Mononuclear cell (primary cell): ENCODE data around the gene LIPE. TPM values are rescaled to one million over a fixed set of nuclear protein-coding genes. Genes with fewer than 3 reads are reported as not detected.

Experiments used
- H3K27me3 ChIP-seq: 2 replicates; pipeline ENCODE4 v1.6.0; 2011; ENCODE audit warnings: low read length, control low read depth; ENCODE audit not compliant: insufficient read depth
- H3K4me1 ChIP-seq: 2 replicates; pipeline ENCODE4 v1.5.1; 2011; ENCODE audit warnings: mild to moderate bottlenecking, low read length, control low read depth; ENCODE audit not compliant: insufficient read depth
- H3K4me3 ChIP-seq: 2 replicates; pipeline ENCODE4 v1.5.1; 2011; ENCODE audit warnings: mild to moderate bottlenecking, low read length, moderate library complexity
- H3K9me3 ChIP-seq: 2 replicates; pipeline ENCODE4 v1.5.1; 2011; ENCODE audit warnings: low read depth, mild to moderate bottlenecking, control low read depth, low read length
- total RNA-seq: library from RNA; depleted of rRNA; stranded (reverse); fragments of >200 nt; gene quantifications from one replicate; pipeline ENCODE4 v1.2.3, GENCODE V29; 2012

The LIPE gene
- total RNA-seq, 1 donor, result 2.5 TPM

DNA sequence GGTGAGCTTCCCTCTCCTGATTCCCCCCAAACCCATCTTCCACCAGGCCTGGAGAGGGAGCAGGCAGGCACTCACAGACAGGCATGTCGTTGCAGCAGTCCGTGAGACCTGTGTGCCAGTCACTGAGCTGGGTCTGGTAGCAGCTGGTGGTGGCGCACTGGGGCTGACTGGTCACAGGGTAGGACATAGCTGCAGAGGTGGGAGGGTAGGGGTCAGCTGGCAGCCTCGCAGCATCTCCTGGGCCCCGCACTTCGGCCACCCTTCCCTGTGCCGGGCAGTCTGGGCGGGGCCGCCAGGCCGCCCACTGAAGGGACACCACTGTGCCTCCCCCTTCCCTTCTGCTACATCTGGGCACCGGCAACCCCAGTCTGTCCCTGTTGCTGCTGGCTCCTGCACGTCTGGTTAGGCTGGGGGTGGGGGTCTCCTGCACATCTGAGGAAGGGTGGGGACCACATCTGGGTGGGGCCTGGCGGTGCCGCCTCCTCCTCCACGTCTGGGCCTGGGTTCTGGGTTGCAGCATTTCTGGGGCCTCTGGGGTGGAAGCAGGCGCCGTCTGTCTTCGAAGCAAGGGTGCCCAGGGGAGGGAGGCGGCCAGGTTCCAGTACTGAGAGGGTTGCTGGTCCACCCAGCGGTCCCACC lies 38.2 kb downstream of the LIPE start:
- Histone ChIP-seq H3K4me1 (peaks cover 13% of the 10 kb centered on the region), H3K4me3 (no peak overlapping the region), H3K9me3 (no peaks in the 10 kb centered on the region), H3K27me3 (peaks cover 4% of the 10 kb centered on the region)

DNA sequence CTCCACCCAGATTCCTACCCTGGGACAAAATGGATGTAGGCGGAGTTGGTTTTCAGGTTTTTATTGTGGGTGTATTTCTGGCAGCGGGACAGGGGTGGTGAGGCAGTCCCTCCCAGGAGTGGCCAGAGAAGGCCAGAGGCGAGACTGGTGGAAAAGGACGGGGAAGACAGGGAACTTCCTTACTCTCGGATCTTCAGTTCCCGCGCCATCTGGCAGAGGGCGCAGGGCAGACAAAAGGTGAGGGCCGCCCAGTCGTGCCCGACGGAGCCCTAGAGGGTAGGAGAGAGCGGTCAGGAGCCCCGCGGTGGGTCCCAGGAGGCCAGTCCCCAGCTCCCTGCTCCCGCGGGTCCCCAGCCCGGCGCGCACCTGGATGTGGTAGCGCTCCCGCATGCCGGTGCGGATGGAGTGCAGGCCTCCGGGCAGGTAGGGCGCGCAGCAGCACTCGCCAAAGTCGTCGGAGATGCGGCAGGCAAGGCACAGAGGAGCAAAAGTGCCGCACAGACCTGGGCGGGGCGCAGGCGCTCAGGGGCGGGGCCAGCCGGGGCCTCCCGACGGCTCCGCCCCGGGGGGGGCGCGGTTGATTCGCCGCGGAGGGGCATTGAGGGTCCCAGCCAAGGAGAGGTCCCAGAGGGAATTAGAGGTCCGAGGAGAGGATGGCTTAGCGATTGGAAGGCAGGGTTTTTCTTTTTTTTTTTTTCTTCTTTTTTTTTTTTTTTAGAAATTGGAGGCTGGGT lies 40.0 kb downstream of the LIPE start:
- Histone ChIP-seq H3K27me3 (peaks cover 4% of the 10 kb centered on the region), H3K4me3 (peak overlapping the region; percentile 30), H3K9me3 (no peaks in the 10 kb centered on the region), H3K4me1 (peaks cover 13% of the 10 kb centered on the region)

GRCh38 chr19:42380155-42380554 lies 47.0 kb downstream of the LIPE start:
- Histone ChIP-seq H3K4me1 (no peaks in the 10 kb centered on the region), H3K4me3 (no peak overlapping the region), H3K9me3 (no peaks in the 10 kb centered on the region), H3K27me3 (no peaks in the 10 kb centered on the region)

DNA sequence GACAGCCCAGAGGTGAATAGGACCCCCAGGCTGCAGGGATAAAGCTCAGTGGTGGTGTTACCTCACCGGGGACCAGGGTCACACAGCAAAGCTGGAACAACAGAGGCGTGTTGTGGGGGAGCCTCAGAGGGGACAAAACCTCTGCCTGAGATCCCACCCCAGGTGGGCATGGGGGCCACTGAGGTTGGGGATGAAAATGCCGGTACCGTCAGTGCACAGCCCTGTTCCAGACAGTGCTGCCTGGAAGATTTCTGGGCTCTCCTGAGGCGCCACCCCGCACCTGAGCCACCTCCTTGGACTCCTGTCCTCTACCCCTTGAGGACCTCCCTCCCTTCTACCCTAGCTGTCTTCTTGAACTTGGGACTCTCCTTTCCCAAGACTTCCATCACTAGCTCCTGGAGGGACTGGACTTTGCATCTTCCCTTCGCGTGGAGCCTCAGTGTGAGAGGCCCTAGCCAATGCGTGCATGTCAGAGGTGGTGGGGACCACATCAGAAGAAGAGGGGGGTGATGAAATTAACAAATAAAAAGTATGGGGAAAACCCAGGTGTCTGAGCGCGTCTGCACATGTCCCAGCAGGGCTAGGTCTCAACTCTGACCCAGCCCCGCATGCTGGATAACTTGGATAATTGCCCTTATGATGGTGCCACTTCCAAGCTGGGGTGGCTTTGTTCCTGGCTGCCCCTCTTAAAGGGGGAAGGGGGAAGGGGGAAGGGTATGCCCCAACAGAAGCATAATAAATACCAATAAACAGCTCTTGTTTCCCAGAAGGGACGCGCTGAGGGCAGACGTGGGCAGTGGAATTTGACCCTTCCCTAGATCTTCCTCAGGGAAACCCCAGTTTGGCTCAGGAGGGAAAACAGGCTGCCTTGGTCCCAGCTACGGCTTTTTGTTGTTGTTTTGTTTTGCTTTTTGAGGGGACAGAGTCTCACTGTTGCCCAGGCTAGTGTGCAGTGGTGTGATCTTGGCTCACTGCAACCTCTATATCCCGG lies 48.7 kb downstream of the LIPE start:
- no peaks in the 10 kb centered on the region for H3K9me3 ChIP-seq
- H3K4me1 ChIP-seq, result no peaks in the 10 kb centered on the region
- no peaks in the 10 kb centered on the region for H3K27me3 ChIP-seq
- no peak overlapping the region for H3K4me3 ChIP-seq

- H3K9me3 ChIP-seq, result no peaks in the 10 kb centered on the region
- H3K4me1 ChIP-seq, result no peaks in the 10 kb centered on the region
- no peak overlapping the region for H3K4me3 ChIP-seq
- no peaks in the 10 kb centered on the region for H3K27me3 ChIP-seq
Measured at GRCh38 chr19:42376177-42376555, 51.0 kb downstream of the LIPE start.

DNA sequence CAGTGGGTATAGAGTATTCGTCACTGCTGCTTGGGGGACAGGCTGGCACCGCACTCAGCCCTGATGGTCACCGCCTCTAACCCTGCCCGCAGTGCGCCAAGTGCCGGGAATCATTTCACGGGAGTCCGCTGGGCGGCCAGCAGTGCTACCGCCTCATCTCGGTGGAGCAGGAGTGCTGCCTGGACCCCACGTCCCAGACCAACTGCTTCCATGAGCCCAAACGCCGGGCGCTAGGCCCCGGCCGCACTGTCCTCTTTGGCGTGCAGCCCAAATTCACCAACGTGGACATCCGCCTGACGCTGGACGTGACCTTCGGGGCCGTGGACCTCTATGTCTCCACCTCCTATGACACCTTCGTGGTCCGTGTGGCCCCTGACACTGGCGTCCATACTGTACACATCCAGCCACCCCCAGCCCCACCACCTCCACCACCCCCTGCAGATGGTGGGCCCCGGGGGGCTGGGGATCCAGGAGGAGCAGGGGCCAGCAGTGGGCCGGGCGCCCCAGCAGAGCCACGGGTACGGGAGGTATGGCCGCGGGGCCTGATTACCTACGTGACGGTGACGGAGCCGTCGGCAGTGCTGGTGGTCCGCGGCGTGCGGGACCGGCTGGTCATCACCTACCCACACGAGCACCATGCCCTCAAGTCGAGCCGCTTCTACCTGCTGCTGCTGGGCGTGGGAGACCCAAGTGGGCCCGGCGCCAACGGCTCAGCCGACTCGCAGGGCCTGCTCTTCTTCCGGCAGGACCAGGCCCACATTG lies 51.6 kb downstream of the LIPE start:
- H3K4me3 ChIP-seq, result no peak overlapping the region
- H3K9me3 ChIP-seq, result no peaks in the 10 kb centered on the region
- no peaks in the 10 kb centered on the region for H3K4me1 ChIP-seq
- no peaks in the 10 kb centered on the region for H3K27me3 ChIP-seq

DNA sequence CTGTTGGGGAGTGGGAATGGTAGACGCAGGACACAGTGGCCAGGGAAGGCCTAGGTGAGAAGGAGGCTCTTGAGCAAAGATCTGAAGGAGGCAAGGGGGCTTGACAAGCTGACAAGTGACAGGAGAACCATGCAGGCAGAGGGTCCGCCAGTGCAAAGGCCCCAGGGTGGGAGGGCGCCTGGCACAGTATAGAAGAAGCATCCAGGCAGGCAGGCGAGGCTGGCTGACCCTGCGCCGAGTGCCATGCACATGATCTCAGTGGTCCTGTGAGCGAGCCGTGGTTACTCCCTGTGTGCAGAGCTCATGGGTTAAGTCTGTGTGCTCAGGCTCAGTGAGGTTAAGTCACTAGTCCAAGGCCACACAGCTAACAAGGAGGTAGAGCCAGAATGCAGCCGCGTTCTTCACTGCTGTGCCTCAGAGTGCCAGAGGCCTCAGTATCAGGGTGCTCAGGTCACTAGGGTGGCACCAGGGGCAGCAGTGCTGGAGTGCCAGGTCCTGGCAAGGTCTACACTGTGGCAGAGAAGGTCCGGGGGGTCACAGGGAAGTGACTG lies 52.3 kb downstream of the LIPE start:
- no peak overlapping the region for H3K4me3 ChIP-seq

DNA sequence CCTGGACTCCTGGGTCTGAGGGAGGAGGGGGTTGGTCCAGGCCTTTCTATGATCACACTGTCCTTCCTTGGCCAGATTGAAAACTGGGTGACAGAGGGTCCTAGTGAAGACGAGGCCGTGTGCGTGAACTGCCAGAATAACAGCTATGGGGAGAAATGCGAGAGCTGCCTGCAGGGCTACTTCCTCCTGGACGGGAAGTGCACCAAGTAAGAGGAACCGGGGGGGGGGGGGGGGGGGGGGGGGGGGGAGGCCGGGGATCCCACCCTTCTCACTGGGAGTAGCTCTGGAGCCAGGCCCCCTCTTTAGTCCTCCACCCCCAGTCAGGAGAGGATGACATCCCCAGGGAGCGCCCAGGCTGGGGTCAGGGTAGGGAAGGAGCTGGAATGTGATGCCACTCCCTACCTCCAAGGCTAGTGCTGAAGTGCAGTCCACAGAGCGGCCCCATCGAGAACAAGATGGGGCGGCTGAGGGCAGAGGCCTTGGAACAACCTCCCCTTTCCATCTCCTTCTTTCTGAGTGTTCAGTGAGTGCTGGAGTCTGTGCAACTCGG lies 56.5 kb downstream of the LIPE start:
- Histone ChIP-seq H3K9me3 (no peaks in the 10 kb centered on the region), H3K4me3 (no peak overlapping the region), H3K27me3 (no peaks in the 10 kb centered on the region), H3K4me1 (peaks cover 6% of the 10 kb centered on the region)

More for the DNA sequence above, 52.3 kb downstream of the LIPE start:
- no peaks in the 10 kb centered on the region for H3K9me3 ChIP-seq
- no peaks in the 10 kb centered on the region for H3K27me3 ChIP-seq
- peaks cover 6% of the 10 kb centered on the region for H3K4me1 ChIP-seq

DNA sequence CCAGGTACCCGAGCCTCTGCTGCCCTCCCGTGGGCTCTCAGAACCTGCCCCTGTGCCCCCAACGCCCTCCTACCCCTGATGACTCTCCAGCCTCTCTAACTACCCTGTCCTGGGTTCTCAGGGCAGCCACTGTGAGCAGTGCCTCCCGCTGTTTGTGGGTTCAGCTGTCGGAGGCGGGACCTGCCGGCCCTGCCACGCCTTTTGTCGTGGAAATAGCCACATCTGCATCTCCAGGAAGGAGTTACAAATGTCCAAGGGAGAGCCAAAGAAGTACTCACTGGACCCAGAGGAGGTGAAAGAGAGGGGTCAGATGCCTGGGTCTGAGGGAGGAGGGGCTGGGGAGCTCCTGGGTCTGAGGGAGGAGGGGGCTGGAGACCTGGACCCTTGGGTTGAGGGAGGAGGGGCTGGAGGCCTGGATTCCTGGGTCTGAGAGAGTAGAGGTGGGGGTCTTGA lies 57.1 kb downstream of the LIPE start:
- no peak overlapping the region for H3K4me3 ChIP-seq
- H3K4me1 ChIP-seq, result peaks cover 6% of the 10 kb centered on the region

DNA sequence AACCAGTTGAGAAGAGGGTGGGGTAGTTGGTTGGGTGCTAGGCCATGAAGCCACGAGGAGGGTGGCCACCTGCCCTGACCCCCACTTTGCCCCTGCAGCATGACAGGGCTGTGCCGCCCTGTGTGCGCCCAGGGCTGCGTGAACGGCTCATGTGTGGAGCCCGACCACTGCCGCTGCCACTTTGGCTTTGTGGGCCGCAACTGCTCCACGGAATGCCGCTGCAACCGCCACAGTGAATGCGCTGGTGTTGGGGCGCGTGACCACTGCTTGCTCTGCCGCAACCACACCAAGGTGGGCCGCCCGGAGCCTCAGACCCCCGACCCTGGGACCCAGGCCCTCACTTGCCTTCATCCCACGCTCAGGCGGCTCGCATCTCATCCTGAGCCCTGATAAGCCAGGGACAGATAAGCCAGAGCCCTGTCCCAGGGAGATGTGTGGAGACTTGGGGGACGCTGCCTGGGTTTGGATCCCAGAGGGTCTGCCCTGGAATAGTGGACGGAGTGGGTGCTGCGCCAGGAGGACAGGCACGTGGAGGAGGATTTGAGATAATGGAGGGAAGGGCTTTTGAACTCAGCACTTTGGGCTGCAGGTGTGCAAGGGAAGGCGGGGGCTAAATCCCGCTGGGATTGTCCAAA lies 57.6 kb downstream of the LIPE start:
- Histone ChIP-seq H3K9me3 (no peaks in the 10 kb centered on the region), H3K27me3 (no peaks in the 10 kb centered on the region), H3K4me3 (no peak overlapping the region), H3K4me1 (peaks cover 8% of the 10 kb centered on the region)

More for the DNA sequence above, 57.1 kb downstream of the LIPE start:
- Histone ChIP-seq H3K9me3 (no peaks in the 10 kb centered on the region), H3K27me3 (no peaks in the 10 kb centered on the region)

DNA sequence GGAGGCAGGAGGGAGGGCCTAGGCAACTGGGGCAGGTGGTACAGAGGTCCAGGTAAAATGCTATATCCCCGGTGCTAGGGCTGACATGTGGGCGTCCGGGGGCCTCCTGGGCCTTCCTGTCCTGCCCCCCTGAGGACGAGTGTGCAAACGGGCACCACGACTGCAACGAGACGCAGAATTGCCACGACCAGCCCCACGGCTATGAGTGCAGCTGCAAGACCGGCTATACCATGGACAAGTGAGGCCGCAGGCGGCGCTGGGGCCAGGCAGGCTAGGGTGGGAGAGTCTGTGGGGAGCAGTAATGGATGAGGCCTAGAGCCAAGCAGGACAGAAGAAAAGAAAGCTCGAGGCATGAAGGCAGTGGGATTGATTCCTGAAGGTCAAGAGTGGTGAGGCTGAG lies 58.4 kb downstream of the LIPE start:
- no peaks in the 10 kb centered on the region for H3K9me3 ChIP-seq
- no peaks in the 10 kb centered on the region for H3K27me3 ChIP-seq
- H3K4me1 ChIP-seq, result peaks cover 11% of the 10 kb centered on the region
- no peak overlapping the region for H3K4me3 ChIP-seq

GRCh38 chr19:42368360-42368759 lies 58.8 kb downstream of the LIPE start:
- H3K4me3 ChIP-seq, result no peak overlapping the region
- H3K27me3 ChIP-seq, result no peaks in the 10 kb centered on the region
- H3K4me1 ChIP-seq, result peaks cover 12% of the 10 kb centered on the region
- H3K9me3 ChIP-seq, result no peaks in the 10 kb centered on the region

DNA sequence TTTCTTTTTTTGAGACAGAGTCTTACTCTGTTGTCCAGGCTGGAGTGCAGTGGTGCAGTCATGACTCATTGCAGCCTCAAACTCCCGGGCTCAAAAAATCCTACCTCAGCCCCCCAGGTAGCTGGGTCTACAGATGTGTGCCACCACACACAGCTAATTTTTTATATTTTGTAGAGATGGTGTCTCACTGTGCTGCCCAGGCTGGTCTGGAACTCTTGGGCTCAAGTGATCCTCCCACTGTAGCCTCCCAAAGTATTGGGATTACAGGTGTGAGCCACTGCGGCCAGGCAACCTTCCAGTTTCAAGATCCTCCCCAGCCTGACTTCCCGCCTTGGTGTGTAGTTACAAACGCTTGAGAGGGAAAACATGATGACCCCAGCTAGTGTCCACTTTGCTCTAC lies 59.3 kb downstream of the LIPE start:
- no peaks in the 10 kb centered on the region for H3K9me3 ChIP-seq
- no peak overlapping the region for H3K4me3 ChIP-seq
- no peaks in the 10 kb centered on the region for H3K27me3 ChIP-seq
- peaks cover 17% of the 10 kb centered on the region for H3K4me1 ChIP-seq

GRCh38 chr19:42366673-42367072 lies 60.5 kb downstream of the LIPE start:
- peaks cover 17% of the 10 kb centered on the region for H3K4me1 ChIP-seq
- H3K9me3 ChIP-seq, result no peaks in the 10 kb centered on the region
- H3K27me3 ChIP-seq, result no peaks in the 10 kb centered on the region
- no peak overlapping the region for H3K4me3 ChIP-seq
